CD4-positive, alpha-beta T cell treated with Interleukin-10 for 1 hour (primary cell): Measurements from ENCODE around the gene RASGRP3.
"Not testable (repeated sequence)": the region's sequence is repeated elsewhere in the genome, so short reads cannot be mapped to it uniquely, and the experiment has no call there.

ENCODE experiments used
- DNase-seq: peaks from one replicate; pipeline ENCODE4 v3.0.0-alpha.2; 2020

Gene RASGRP3, protein sequence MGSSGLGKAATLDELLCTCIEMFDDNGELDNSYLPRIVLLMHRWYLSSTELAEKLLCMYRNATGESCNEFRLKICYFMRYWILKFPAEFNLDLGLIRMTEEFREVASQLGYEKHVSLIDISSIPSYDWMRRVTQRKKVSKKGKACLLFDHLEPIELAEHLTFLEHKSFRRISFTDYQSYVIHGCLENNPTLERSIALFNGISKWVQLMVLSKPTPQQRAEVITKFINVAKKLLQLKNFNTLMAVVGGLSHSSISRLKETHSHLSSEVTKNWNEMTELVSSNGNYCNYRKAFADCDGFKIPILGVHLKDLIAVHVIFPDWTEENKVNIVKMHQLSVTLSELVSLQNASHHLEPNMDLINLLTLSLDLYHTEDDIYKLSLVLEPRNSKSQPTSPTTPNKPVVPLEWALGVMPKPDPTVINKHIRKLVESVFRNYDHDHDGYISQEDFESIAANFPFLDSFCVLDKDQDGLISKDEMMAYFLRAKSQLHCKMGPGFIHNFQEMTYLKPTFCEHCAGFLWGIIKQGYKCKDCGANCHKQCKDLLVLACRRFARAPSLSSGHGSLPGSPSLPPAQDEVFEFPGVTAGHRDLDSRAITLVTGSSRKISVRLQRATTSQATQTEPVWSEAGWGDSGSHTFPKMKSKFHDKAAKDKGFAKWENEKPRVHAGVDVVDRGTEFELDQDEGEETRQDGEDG

DNA sequence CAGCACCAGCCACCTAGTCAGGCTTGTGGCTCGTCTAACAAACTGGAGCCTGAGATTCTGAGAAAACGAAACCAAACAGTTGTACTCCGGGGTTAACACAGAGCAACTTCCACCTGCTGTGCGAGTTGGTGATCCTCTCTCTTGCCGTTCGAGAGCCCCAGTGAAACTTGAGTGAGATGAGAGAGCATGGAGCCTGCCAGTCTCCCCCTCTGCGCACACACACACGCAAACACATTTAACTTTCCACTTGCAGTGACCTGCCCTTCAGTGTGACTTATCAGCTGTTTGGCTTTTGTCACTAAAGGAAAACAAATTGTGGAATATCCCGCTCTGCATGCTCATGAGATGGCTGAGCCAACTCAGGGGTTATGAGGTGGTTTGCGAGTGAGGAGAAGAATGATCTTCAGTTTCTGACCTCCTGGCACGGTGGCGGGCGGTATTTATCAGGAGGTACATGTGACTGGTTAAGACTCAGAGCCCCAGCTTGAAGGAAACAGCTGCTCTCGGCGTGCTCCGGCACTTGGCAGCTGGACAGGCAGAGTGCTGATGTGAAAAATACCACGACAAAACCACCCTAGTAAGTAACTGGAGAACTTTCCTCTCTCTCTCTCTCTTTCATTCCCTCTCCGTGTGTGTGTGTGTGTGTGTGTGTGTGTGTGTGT, at the start of gene RASGRP3:
Gene RASGRP3, plus strand, starts transcription at position 519 of the 662 bp plus-strand sequence. CDS start 38,488 bp downstream, outside the sequence.
- DNase-seq: peak; percentile 74

DNA sequence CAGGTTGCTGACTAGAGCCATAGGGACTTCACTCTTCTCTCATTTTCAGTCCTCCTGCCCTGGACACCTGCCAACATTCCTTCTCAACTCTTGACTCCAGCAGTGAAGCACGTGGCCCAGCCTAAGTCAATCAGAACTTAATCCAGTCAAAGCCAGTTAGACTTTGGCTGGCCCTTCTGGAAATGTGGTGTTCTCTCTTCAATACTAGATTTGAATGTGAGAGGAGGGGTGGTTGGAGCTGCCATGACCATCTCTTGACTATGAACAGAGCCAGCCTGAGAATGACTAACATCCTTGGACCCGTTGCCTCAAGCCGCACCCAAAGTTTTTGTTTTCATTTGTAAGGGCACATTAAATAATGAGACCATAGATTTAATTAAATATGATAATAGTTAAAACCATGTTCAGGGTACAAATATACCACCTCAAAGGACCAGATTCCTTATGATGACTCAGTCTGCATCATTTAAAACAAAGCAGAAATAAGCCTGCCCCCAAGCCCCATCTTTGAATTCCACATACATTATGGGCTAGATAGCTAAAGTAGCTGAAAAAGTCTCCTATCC, 49.7 kb upstream of the RASGRP3 start:
- no peak for DNase-seq

- DNase-seq: no peak
Measured at GRCh38 chr2:33430077-33430476, 46.4 kb upstream of the RASGRP3 start.

GRCh38 chr2:33430856-33431255, 45.6 kb upstream of the RASGRP3 start:
- no peak for DNase-seq

- no peak for DNase-seq
Measured at GRCh38 chr2:33432871-33433270, 43.6 kb upstream of the RASGRP3 start.

DNA sequence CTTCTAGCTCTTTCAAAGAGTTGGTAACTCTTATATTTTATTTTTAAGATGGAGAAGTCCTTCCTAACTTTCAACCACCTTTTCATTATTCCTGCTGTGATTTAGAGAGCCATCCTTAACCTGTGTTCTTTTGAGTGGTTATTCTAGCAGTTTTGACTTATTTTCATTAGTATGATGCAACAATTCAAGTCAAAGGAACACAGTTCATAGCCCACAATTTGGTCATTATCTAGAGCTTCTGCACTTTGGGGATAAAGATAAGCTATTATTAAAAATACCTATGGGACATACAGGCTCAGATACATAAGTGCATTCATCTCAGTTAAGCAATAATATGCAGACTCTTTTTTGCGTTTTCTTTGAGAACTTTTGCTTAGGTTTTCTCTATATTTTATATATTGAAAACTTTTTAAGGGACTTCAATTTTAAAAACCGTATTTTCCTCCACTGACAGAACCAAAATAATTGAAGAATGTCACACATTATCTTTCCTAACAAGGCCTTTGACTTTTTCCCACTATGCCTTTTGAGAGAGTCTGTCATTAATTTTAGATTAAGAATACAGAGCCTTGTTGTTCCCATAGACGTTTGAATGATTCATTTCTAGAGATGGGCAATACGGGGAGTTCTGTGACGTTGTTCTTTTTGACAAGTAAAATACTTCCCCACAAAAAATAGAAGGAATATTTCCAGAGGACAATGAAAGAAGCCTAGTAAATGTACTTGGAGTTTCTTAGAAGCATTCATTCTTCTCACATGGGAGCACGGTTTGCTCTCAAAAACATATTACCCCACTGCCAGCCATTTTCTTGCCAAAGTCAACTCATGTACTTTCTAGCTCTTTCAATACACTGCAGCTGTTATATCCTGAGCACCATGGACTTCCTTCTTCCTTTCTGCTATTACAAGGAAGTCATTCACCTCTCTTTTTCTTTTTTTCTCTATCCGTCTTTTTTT, 42.9 kb upstream of the RASGRP3 start:
- DNase-seq: no peak

- no peak for DNase-seq
Measured at GRCh38 chr2:33435518-33435917, 40.9 kb upstream of the RASGRP3 start.

DNA sequence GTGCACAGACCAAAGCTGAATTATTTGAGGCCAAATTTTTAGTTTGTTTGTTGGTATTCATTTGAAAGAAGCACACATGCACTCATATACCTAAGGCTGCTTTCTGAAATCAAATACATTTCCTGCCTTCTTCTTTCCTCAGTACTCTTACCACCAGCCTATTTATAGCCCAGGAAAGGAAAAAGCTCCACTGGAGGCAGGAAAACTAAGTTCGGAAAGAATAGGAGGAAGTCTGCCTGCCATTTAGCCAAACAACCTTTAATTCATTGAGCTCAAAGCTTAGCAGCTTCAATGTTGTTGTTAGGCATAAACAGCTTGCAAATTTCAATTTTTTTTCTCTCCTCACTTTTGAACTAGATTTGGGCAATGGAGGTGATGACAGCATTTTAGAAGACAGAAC, 40.4 kb upstream of the RASGRP3 start:
- DNase-seq: no peak

DNA sequence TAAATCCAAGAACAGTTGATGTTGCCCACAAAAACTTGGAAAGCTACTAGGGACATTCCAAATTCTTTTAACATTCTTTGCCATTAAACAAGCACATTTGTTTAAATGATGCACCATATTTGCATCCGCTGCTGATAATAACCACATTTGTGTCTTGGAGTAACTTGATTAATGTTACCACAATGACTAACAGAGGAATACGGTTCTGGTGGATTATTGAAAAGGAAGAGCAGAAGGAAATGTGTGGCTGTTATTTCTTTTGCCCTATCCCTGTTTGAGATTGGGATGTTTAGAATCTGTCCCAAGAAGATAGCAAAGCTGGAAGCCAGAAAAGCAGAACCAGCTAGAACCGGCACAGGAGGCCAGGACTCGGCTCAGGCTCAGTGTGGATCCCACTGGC, 39.2 kb upstream of the RASGRP3 start:
- no peak for DNase-seq

GRCh38 chr2:33437815-33438214, 38.6 kb upstream of the RASGRP3 start:
- DNase-seq: no peak

- peak; percentile 10 for DNase-seq
Measured at GRCh38 chr2:33441235-33441810, 35.1 kb upstream of the RASGRP3 start.

GRCh38 chr2:33442052-33442451, 34.4 kb upstream of the RASGRP3 start:
- not testable (repeated sequence) for DNase-seq

DNA sequence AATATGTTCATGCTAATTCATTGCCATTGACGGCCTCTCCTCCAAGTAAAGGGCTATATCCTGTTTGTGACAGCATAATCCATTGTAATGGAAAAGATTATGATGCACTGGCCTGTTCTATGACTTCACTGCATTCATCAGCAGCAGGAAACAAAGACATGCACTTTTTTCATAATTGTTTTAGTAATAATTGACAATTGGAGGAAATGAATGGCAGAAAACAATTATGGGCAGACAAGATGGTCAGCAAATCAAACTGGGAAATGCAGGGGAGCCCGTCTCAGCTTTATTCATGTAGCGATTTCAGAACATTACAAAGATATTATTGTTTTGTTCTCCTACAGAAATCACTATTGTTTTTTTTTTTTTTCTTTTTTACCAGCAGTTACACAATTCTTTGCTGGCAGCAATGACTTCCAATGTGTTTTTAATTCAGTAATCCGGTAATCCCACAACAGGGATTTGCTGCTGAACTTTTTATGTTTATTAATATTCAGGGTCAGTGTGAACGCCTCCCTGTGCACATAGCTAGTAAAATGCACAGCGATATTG, 33.8 kb upstream of the RASGRP3 start:
- no peak for DNase-seq

DNA sequence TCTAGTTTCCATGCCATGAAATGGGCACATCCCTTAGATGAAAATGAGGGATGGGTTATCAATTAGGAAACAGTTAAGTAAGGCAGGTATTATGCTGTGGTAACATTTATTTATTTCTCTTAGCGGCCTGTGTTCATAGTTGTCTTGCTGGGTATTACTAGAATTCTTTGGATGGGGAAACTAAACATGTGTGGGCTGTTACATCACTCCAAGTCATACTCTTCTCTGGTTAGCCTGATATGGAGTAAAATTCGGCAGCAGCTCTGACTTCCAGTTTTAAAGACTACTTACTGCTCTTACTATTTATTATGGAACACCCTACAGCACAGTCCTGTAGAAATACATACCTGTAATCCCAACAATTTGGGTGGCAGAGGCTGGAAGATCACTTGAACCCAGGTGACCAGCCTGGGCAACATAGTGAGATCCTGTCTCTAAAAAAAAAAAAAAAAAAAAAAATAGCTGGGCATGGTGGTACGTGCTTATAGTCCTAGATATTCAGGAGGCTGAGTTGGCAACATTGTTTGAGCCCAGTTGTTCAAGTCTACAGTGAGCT, 33.1 kb upstream of the RASGRP3 start:
- no peak for DNase-seq

- DNase-seq: no peak
Measured at GRCh38 chr2:33444967-33445366, 31.5 kb upstream of the RASGRP3 start.

GRCh38 chr2:33448220-33448899, 28.1 kb upstream of the RASGRP3 start:
- no peak for DNase-seq

DNA sequence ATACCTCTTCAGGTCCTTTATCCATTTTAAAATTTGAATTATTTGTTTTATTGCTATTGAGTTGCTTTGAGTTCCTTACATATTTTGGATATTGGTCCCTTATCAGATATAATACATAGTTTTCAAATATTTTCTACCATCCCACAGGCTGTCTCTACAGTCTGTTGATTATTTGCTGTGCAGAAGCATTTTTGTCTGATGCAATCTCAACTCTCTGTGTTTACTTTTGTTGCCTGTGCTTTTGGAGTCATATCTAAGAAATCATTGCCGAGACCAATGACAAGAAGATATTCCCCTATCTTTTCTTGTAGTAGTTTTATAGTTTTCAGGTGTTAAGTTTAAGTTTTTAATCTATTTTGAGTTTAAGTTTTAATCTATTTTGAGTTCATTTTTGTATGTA, 25.2 kb upstream of the RASGRP3 start:
- no peak for DNase-seq

DNA sequence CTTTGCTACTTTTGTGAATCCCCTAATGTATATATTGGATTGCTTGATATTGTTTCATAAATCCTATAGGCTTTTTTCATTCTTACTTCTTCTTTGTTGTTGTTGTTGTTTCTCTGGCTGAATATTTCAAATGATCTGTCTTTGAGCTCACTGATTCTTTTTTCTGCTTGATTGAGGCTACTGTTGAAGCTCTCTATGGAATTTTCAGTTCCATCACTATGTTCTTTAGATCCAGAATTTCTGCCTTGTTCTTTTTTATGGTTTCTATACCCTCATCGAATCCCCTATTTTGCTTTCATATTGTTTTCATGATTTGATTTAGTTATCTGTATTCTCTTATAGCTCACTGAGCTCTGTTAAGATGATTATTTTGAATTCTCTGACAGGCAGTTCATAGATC, 24.6 kb upstream of the RASGRP3 start:
- DNase-seq: no peak

DNA sequence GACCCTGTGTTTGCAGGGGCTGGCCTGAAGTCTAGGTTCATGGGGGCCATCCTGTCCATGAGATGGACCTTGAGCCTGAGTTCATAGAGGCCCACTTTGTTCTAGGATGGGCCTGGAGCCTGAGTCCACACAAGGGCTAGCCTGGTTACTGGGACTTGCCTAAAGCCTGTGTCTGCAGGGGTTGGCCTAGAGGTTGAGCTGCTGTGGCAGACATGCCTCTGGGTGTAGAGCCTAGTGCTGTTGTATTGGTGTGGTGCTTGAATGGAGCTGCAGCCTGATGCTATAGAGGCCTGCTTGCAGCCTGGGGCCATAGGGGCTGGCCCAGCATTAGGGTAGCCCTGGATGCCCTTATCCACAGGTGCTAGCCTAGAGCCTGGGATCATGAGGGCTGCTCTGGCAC, 23.9 kb upstream of the RASGRP3 start:
- no peak for DNase-seq

DNA sequence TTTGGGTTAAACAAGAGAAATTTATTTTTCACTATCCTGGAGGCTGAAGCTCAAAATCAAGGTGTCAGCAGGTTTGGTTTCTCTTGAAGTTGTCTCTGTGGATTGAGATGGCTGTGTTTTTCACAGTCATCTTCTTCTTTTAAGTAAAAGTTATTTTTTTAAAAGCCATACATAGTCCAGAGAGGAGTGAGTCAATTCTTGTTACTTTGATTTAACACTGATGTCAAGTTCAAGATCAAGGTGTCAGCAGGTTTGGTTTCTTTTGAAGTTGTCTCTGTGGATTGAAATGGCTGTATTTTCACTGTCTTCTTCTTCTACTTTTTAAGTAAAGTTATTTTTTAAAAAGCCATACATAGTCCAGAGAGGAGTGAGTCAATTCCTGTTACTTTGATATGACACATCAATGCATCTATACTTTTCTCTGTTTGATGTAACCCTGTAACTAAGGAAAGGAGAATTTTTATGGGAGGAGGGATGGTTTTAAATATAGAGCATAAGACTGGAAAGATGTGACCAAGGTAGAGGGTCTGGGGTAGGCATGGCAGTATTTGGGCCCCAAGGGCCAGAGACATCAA, 22.5 kb upstream of the RASGRP3 start:
- no peak for DNase-seq
